IPS-15b (cell line): ENCODE data around the gene DOCK6.
A peak's percentile ranks its signal among the peaks of the same experiment; 100 is the strongest.

Experiments used
- H3K27me3 ChIP-seq: one replicate; pipeline ENCODE4 v1.6.1; 2013; ENCODE audit warnings: low read length; ENCODE audit not compliant: control insufficient read depth, insufficient read depth
- H3K36me3 ChIP-seq: one replicate; pipeline ENCODE4 v1.6.1; 2013; ENCODE audit warnings: low read length; ENCODE audit not compliant: control insufficient read depth, insufficient read depth
- H3K4me1 ChIP-seq: one replicate; pipeline ENCODE4 v1.6.1; 2013; ENCODE audit warnings: mild to moderate bottlenecking, low read length; ENCODE audit not compliant: control insufficient read depth, insufficient read depth
- H3K4me3 ChIP-seq: one replicate; pipeline ENCODE4 v1.5.1; 2013; ENCODE audit warnings: low read depth, low read length
- H3K9ac ChIP-seq: one replicate; pipeline ENCODE4 v1.6.1; 2013; ENCODE audit warnings: low read depth, mild to moderate bottlenecking, low read length
- H3K9me3 ChIP-seq: one replicate; pipeline ENCODE4 v1.6.1; 2013; ENCODE audit warnings: mild to moderate bottlenecking, low read length; ENCODE audit not compliant: control insufficient read depth, insufficient read depth

DOCK6 gene

DNA sequence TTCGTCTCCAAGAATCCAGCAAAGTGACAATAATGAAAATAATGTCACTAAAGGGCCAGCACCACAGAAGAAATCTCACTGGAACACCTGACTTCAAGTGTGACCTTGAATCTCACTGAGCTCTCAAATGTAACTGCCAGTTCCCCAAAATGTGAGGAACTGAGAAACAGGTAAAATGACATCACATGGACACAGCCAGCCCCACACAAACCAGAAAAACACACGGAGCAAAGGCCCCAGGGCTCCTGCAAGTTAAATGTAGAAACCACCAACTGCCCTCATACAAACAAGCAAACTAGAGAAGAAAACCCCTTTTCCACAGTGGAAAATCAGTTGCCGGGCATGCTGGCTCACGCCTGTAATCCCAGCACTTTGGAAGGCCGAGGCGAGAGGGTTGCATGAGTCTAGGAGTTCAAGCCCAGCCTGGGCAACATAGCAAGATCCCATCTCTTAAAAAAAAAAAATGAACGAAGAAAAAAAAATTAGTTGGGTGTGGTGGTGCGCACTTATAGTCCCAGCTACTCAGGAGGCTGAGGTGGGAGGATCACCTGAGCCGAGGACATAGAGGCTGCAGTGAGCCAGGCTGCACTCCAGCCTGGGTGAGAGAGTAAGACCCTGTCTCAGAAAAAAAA, 56.3 kb downstream of the DOCK6 start:
- Histone ChIP-seq H3K27me3 (no peaks in the 10 kb centered on the region), H3K9me3 (no peaks in the 10 kb centered on the region), H3K36me3 (peaks cover 29% of the 10 kb centered on the region), H3K9ac (no peak overlapping the region), H3K4me1 (no peaks in the 10 kb centered on the region), H3K4me3 (no peak overlapping the region)

DNA sequence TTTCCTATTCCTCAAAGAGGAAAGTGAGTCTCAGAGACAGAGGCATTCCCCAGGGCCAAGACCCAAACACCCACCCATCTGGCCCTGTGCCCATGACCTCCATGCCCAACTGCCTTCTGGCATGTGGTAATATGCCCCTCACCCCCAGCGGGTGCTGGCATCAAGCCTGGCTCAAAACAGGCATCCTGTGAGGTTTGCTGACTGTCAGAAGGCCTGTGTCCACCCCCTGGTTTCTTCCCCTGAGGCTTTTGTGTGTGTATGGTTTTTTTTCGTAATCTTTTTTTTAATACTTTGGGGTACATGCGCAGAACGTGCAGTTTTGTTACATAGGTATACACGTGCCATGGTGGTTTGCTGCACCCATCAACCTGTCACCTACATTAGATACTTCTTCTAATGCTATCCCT, 57.4 kb downstream of the DOCK6 start:
- Histone ChIP-seq H3K4me1 (no peaks in the 10 kb centered on the region), H3K27me3 (no peaks in the 10 kb centered on the region), H3K9ac (no peak overlapping the region), H3K9me3 (no peaks in the 10 kb centered on the region), H3K36me3 (peaks cover 29% of the 10 kb centered on the region), H3K4me3 (no peak overlapping the region)

DNA sequence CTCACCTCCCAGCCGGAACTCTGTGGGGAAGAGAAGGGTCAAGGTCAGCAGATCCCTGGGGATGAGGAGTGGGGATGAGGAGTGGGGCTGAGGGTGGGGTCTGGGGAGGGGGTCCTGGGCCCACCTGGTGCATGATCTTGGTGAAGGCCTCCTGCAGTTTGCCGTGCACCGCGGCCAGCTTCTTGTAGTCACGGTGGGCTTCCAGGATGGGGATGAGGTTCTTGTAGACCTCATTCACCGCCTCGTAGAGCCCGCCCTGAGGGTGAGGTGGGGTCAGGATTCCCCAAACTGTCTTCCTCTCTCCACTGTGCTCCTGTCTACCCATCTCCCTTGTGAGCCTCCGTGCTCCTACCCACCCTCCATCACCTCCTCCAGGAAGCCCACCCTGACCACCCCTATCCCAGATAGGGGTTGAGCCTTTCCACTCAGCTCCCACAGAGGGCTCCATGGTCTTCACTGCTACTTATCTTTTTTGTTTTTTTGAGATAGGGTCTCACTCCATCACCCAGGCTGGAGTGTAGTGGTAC, 58.2 kb downstream of the DOCK6 start:
- H3K9me3 ChIP-seq = no peaks in the 10 kb centered on the region

DNA sequence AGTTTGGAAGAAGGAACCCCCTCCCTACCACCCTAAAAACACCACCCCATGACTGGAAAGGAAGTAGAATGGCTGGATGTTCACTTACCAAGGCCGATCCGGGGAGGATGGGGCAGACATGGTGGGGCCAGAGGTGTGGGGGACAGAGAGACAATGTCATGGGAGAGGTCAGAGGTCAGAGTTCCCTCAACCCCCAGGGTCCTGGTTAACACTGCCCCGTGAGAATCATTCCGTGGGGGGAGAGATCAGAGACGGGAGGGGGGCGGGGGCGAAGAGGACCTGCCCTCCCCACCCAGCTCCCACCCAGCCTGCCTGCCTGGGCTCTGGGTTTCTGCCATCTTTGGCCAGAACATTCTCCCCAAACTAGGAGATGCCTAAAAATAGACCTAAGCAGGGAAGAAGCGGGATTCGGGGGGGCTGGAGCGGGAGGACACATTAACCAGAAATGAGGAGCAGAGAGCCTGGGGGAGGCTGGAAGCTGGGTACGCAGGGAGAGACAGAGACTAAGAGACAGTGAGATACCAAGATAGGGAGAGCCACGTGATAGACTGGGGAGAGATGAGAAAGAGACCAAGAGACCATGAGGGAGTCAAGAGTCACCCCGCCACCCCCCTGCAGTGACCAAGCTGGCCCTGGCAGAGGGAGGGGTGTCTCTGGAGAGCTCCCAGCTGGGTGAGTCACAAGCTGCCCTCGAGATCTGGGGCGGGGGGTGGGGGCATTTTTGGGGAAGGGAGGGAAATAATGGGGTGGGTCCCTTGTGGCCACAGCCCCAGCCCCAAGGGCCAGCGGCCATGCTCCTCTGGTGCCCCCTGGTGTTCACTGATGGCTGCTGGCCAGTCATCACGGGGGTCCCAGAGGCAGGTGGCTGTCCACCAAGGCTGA, 58.9 kb downstream of the DOCK6 start:
- Histone ChIP-seq H3K4me1 (no peaks in the 10 kb centered on the region), H3K27me3 (no peaks in the 10 kb centered on the region), H3K36me3 (peaks cover 28% of the 10 kb centered on the region), H3K9ac (no peak overlapping the region), H3K4me3 (no peak overlapping the region), H3K9me3 (no peaks in the 10 kb centered on the region)

More for the DNA sequence above, 58.2 kb downstream of the DOCK6 start:
- no peak overlapping the region for H3K4me3 ChIP-seq
- H3K4me1 ChIP-seq = no peaks in the 10 kb centered on the region
- H3K36me3 ChIP-seq = peaks cover 32% of the 10 kb centered on the region
- H3K27me3 ChIP-seq = no peaks in the 10 kb centered on the region
- no peak overlapping the region for H3K9ac ChIP-seq

DNA sequence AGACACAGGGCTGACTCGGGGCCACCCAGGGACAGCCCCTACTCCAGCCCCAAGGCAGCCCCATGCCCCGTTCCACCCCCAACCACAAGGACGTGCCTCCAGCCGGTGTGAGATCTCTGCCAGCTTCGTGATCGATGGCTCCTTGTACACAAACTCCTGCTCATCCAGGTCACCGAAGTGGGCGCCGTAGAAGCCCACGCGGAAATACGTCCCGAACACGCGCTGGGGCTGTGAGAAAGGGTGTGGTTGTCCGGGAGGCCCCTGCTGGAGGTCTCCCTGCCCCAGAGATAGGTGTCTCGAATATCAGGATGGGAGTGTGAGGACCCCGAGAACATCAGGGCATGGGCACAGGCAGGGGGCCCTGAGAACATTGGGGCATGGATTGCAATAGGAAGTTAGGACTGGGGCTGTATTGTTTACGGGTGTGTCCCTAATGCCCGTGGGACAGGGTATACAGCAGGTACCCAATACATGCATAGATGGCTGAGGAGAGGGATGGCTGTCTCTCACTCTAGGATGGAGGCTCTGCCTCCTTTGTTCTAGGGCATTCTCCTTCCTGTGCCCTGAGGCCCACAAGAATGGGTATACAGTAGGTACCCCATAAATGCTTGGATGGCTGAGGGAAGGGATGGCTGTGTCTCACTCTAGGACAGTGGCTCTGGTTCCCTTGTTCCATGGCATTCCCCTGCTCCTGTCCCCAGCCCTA, 59.7 kb downstream of the DOCK6 start:
- Histone ChIP-seq H3K9ac (no peak overlapping the region), H3K4me1 (no peaks in the 10 kb centered on the region), H3K36me3 (peaks cover 25% of the 10 kb centered on the region), H3K9me3 (no peaks in the 10 kb centered on the region), H3K4me3 (no peak overlapping the region), H3K27me3 (no peaks in the 10 kb centered on the region)

DNA sequence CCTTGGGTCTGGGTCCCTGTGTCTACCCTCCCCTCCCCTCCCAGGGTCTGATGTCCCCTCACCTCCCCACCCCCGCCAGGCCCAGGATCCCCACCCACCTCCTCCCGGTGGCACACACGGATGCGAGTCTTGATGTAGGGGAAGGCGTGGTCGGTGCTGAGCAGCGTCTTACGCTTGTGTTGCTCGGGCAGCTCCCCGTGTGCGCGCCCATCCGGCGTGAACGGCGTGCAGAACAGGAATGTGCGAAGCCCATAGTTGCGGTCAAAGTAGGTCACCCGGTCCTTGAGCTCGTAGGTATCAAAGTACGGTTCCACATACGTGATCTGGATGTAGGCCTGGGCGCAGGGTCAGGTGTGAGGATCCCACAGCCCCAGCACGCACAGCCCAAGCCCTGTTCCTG, 60.5 kb downstream of the DOCK6 start:
- H3K9ac ChIP-seq = no peak overlapping the region
- no peaks in the 10 kb centered on the region for H3K27me3 ChIP-seq
- H3K36me3 ChIP-seq = peaks cover 25% of the 10 kb centered on the region
- H3K4me1 ChIP-seq = no peaks in the 10 kb centered on the region
- H3K9me3 ChIP-seq = no peaks in the 10 kb centered on the region
- H3K4me3 ChIP-seq = no peak overlapping the region

DNA sequence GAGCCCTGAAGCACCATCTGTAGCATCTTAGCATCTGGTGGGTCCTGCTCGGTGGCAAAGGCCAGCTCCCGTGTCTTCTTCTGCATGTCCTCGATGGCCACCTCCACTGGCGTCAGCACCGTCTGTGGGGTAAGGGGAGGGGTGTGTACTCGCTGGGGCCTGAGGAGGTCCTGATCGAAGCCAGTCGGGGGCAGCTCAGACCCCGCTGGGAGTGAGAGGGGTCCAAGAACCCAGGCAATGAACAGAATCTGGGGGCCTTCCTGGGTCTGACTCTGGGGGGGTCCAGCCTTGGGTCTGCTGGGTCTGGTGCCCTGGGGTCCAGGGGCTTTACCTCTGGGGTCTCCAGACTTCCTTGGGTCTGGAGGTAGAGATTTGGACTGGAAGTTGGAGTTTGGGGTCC, 61.4 kb downstream of the DOCK6 start:
- no peaks in the 10 kb centered on the region for H3K9me3 ChIP-seq
- H3K36me3 ChIP-seq = peaks cover 21% of the 10 kb centered on the region
- H3K4me3 ChIP-seq = no peak overlapping the region
- no peak overlapping the region for H3K9ac ChIP-seq
- no peaks in the 10 kb centered on the region for H3K27me3 ChIP-seq
- no peaks in the 10 kb centered on the region for H3K4me1 ChIP-seq

DNA sequence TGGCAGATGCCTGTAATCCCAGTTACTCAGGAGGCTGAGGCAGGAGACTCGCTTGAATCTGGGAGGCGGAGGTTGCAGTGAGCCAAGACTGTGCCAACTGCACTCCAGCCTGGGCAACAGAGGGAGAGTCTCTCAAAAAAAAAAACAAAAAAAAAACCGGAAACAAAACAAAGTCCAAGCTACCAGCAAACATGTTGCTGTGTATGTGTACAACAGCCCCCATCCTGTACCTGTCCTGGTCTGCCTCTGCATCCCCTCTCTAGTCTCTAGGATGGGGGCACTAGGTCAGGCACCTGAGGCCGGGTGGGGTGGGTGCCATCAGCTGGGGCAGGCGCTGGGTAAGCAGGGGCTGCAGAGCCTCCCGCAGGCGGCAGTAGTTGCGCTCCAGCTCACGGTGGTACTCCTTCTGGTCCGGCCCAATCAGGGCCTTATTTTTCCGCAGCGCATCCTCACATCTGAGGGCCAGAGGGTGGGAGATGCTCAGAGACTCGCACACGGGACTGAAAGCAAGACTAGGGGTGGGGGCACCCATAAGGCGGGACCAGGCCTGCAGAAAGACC, 62.2 kb downstream of the DOCK6 start:
- Histone ChIP-seq H3K27me3 (no peaks in the 10 kb centered on the region), H3K36me3 (peaks cover 21% of the 10 kb centered on the region), H3K4me1 (no peaks in the 10 kb centered on the region)

DNA sequence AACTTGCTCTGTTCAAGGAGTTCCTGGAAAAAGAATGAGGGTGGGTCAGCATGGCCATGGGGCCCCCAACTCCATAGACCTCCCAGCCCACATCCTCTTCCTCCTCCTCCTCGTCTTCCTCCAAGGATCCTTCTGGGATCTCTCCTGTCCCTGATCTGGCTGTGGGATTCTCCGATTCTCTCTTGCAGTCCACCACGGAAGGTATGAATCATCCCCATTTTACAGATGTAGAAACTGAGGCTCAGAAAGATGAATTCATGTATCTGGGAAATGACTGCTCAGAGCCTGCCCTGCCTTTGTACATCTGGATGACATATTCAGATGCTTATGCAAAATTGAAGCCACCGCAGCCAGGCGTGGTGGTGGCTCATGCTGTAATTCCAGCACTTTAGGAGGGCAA, 62.8 kb downstream of the DOCK6 start:
- Histone ChIP-seq H3K36me3 (peaks cover 21% of the 10 kb centered on the region), H3K4me1 (no peaks in the 10 kb centered on the region), H3K9ac (no peak overlapping the region)

More for the DNA sequence above, 62.2 kb downstream of the DOCK6 start:
- H3K9ac ChIP-seq = no peak overlapping the region
- no peaks in the 10 kb centered on the region for H3K9me3 ChIP-seq
- no peak overlapping the region for H3K4me3 ChIP-seq

DNA sequence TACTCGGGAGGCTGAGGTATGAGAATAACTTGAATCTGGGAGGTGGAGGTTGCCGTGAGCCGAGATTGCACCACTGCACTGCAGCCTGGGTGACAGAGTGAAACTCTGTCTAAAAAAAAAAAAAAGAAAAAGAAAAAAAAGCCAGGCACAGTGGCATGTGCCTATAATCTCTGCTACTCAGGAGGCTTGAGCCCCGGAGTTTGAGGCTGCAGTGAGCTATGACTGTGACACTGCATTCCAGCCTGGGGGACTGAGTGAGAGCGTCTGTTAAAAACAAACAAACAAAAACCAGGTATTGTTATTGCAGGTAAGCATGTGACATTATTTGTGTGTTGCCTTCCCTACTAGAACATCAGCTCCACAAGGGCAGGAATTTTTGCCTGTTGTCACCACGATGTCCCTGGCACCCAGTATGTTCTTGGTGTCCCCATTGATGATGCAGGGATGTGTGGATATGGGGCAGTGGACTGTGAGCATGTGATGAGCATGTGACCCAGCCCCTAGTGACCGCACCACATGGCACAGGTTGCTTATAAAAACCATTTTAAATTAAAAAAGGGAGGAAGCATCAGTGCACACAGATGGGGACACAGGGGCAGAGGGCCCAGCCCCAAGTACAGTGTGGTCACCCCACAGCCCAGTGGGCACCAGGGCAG, 63.4 kb downstream of the DOCK6 start:
- H3K4me3 ChIP-seq = no peak overlapping the region
- H3K9me3 ChIP-seq = no peaks in the 10 kb centered on the region
- peaks cover 21% of the 10 kb centered on the region for H3K36me3 ChIP-seq
- H3K4me1 ChIP-seq = no peaks in the 10 kb centered on the region
- no peak overlapping the region for H3K9ac ChIP-seq
- no peaks in the 10 kb centered on the region for H3K27me3 ChIP-seq

More for the DNA sequence above, 62.8 kb downstream of the DOCK6 start:
- no peaks in the 10 kb centered on the region for H3K9me3 ChIP-seq
- no peak overlapping the region for H3K4me3 ChIP-seq
- H3K27me3 ChIP-seq = no peaks in the 10 kb centered on the region

DNA sequence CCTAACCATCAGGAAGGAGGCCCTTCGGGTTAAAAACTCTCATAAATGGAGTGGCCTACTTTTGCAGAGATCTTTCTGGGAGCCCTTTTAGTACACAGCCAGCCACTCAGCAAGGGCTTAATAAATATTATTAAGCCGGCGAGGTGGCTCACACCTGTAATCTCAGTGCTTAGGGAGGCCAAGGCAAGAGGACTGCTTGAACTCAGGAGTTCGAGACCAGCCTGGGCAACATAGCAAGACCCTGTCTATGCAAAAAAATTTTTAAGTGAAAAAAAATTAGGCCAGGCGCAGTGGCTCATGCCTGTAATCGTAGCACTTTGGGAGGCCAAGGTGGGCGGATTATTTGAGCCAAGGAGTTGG, 64.2 kb downstream of the DOCK6 start:
- peak overlapping the region; percentile 48 for H3K4me3 ChIP-seq

More for the DNA sequence above, 64.2 kb downstream of the DOCK6 start:
- H3K4me1 ChIP-seq = no peaks in the 10 kb centered on the region
- H3K27me3 ChIP-seq = no peaks in the 10 kb centered on the region
- no peak overlapping the region for H3K9ac ChIP-seq
- peaks cover 29% of the 10 kb centered on the region for H3K36me3 ChIP-seq
- no peaks in the 10 kb centered on the region for H3K9me3 ChIP-seq
